ENCODE measurements around the gene NOVA1. TPM values are rescaled to one million over a fixed set of nuclear protein-coding genes. Genes with fewer than 3 reads are reported as not detected.

NOVA1 gene
- total and polyA plus RNA-seq, 2 of the 13 experiments (the other 11 are each of a cell fraction or from before 2014, with no cell fraction given), result 0.13 TPM

GRCh38 chr14:26597589-26598080 is at the start of gene NOVA1 (continued):
- 0 out of 2 replicates have a peak, but pooled peaks have one; percentile 23 for TF ChIP-seq ZBTB40 (IDR thresholded peaks at IDR 0.05)
- no peak for TF ChIP-seq ZBTB40 (CRISPR knock-in tag; IDR thresholded peaks at IDR 0.05)
- TF ChIP-seq FOXM1 (CRISPR knock-in tag; IDR thresholded peaks at IDR 0.05), result no peak
- TF ChIP-seq CHD2 (IDR thresholded peaks at IDR 0.05; ENCODE audit: low read depth, low read length), result no peak
- no peak; the same call in none of the 2 replicates for TF ChIP-seq YEATS4 (CRISPR knock-in tag; IDR thresholded peaks at IDR 0.05; ENCODE audit: borderline replicate concordance)
- TF ChIP-seq TMF1 (CRISPR knock-in tag; IDR thresholded peaks at IDR 0.05; ENCODE audit: low read depth), result no peak
- no peak for TF ChIP-seq ZNF83 (CRISPR knock-in tag; IDR thresholded peaks at IDR 0.05; ENCODE audit: borderline replicate concordance)
- peak; percentile 14; the same call in 1 of the 2 replicates for TF ChIP-seq TFDP1 (CRISPR knock-in tag; IDR thresholded peaks at IDR 0.05; ENCODE audit: borderline replicate concordance)
- no peak for TF ChIP-seq PHB2 (IDR thresholded peaks at IDR 0.05; ENCODE audit: partially characterized antibody)
- TF ChIP-seq SP4 (CRISPR knock-in tag; IDR thresholded peaks at IDR 0.05), result 0 out of 2 replicates have a peak, but pooled peaks have one; percentile 14
- TF ChIP-seq RARA (CRISPR knock-in tag; IDR thresholded peaks at IDR 0.05), result no peak
- no peak for TF ChIP-seq BORCS8-MEF2B (CRISPR knock-in tag; IDR thresholded peaks at IDR 0.05)
- TF ChIP-seq ZNF280B (CRISPR knock-in tag; IDR thresholded peaks at IDR 0.05; ENCODE audit: borderline replicate concordance), result no peak
- TF ChIP-seq KDM5B (CRISPR knock-in tag; IDR thresholded peaks at IDR 0.05; ENCODE audit: borderline replicate concordance), result peak; percentile 59; the same call in 1 of the 2 replicates
- no peak for TF ChIP-seq ZNF784 (CRISPR knock-in tag; IDR thresholded peaks at IDR 0.05; ENCODE audit: borderline replicate concordance)
- peak; percentile 19; the same call in 1 of the 2 replicates for TF ChIP-seq MXD1 (CRISPR knock-in tag; IDR thresholded peaks at IDR 0.05)
- no peak for TF ChIP-seq ZNF282 (IDR thresholded peaks at IDR 0.05; ENCODE audit: partially characterized antibody)
- TF ChIP-seq ZNF709 (CRISPR knock-in tag; IDR thresholded peaks at IDR 0.05), result no peak
